ENCODE results near the gene PZP.
"Not testable (repeated sequence)": the region's sequence is repeated elsewhere in the genome, so short reads cannot be mapped to it uniquely, and the experiment has no call there.

PZP gene

GRCh38 chr12:9208229-9208628, at the start of gene PZP:
PZP (minus strand) TSS chr12:9208395; CDS start chr12:9208341, 54 bp downstream.
- in situ Hi-C loops (cut with MboI; ENCODE audit: low pct_unique_long_range_greater_than_20kb, low sequenced_read_pairs) = no loop called here
- DNase-seq = no peak

- in situ Hi-C loops (cut with MboI; ENCODE audit: low pct_unique_long_range_greater_than_20kb, low sequenced_read_pairs) = no loop called here
- no peak for DNase-seq
These were observed 48.7 kb upstream of the PZP start for GRCh38 chr12:9256758-9257405.

- in situ Hi-C loops (cut with MboI; ENCODE audit: low pct_unique_long_range_greater_than_20kb, low sequenced_read_pairs) = no loop called here
- DNase-seq = no peak
These were observed 48.1 kb upstream of the PZP start for GRCh38 chr12:9256341-9256740.

GRCh38 chr12:9255837-9256236, 47.6 kb upstream of the PZP start:
- in situ Hi-C loops (cut with MboI; ENCODE audit: low pct_unique_long_range_greater_than_20kb, low sequenced_read_pairs) = no loop called here
- no peak for DNase-seq

GRCh38 chr12:9253464-9253863, 45.3 kb upstream of the PZP start:
- in situ Hi-C loops (cut with MboI; ENCODE audit: low pct_unique_long_range_greater_than_20kb, low sequenced_read_pairs) = no loop called here
- DNase-seq = no peak

GRCh38 chr12:9252791-9253190, 44.6 kb upstream of the PZP start:
- DNase-seq; in situ Hi-C loops (cut with MboI; ENCODE audit: low pct_unique_long_range_greater_than_20kb, low sequenced_read_pairs): not testable (repeated sequence)

- in situ Hi-C loops (cut with MboI; ENCODE audit: low pct_unique_long_range_greater_than_20kb, low sequenced_read_pairs) = no loop called here
- no peak for DNase-seq
These were observed 44.1 kb upstream of the PZP start for GRCh38 chr12:9252256-9252655.

GRCh38 chr12:9248435-9248834, 40.2 kb upstream of the PZP start:
- DNase-seq = no peak
- in situ Hi-C loops (cut with MboI; ENCODE audit: low pct_unique_long_range_greater_than_20kb, low sequenced_read_pairs) = no loop called here

- in situ Hi-C loops (cut with MboI; ENCODE audit: low pct_unique_long_range_greater_than_20kb, low sequenced_read_pairs) = no loop called here
- DNase-seq = no peak
These were observed 36.7 kb upstream of the PZP start for GRCh38 chr12:9244894-9245293.

- in situ Hi-C loops (cut with MboI; ENCODE audit: low pct_unique_long_range_greater_than_20kb, low sequenced_read_pairs) = no loop called here
- no peak for DNase-seq
These were observed 35.9 kb upstream of the PZP start for GRCh38 chr12:9243999-9244649.

- DNase-seq = no peak
- in situ Hi-C loops (cut with MboI; ENCODE audit: low pct_unique_long_range_greater_than_20kb, low sequenced_read_pairs) = no loop called here
These were observed 33.1 kb upstream of the PZP start for GRCh38 chr12:9241301-9241700.

- DNase-seq = no peak
- in situ Hi-C loops (cut with MboI; ENCODE audit: low pct_unique_long_range_greater_than_20kb, low sequenced_read_pairs) = no loop called here
These were observed 32.6 kb upstream of the PZP start for GRCh38 chr12:9240776-9241175.

GRCh38 chr12:9240004-9240635, 31.9 kb upstream of the PZP start:
- in situ Hi-C loops (cut with MboI; ENCODE audit: low pct_unique_long_range_greater_than_20kb, low sequenced_read_pairs); DNase-seq: not testable (repeated sequence)

GRCh38 chr12:9237286-9237685, 29.1 kb upstream of the PZP start:
- no peak for DNase-seq
- in situ Hi-C loops (cut with MboI; ENCODE audit: low pct_unique_long_range_greater_than_20kb, low sequenced_read_pairs) = no loop called here

GRCh38 chr12:9235519-9235918, 27.3 kb upstream of the PZP start:
- in situ Hi-C loops (cut with MboI; ENCODE audit: low pct_unique_long_range_greater_than_20kb, low sequenced_read_pairs) = no loop called here
- DNase-seq = no peak

GRCh38 chr12:9227950-9228349, 19.8 kb upstream of the PZP start:
- DNase-seq = no peak
- in situ Hi-C loops (cut with MboI; ENCODE audit: low pct_unique_long_range_greater_than_20kb, low sequenced_read_pairs) = no loop called here

- no peak for DNase-seq
- in situ Hi-C loops (cut with MboI; ENCODE audit: low pct_unique_long_range_greater_than_20kb, low sequenced_read_pairs) = no loop called here
These were observed 15.6 kb upstream of the PZP start for GRCh38 chr12:9223830-9224229.

- in situ Hi-C loops (cut with MboI; ENCODE audit: low pct_unique_long_range_greater_than_20kb, low sequenced_read_pairs) = no loop called here
- DNase-seq = no peak
These were observed 13.3 kb upstream of the PZP start for GRCh38 chr12:9221483-9221882.

- DNase-seq; in situ Hi-C loops (cut with MboI; ENCODE audit: low pct_unique_long_range_greater_than_20kb, low sequenced_read_pairs): not testable (repeated sequence)
These were observed 12.8 kb upstream of the PZP start for GRCh38 chr12:9221011-9221410.

- in situ Hi-C loops (cut with MboI; ENCODE audit: low pct_unique_long_range_greater_than_20kb, low sequenced_read_pairs) = no loop called here
- no peak for DNase-seq
These were observed 6.3 kb upstream of the PZP start for GRCh38 chr12:9214534-9214933.

- no peak for DNase-seq
- in situ Hi-C loops (cut with MboI; ENCODE audit: low pct_unique_long_range_greater_than_20kb, low sequenced_read_pairs) = no loop called here
These were observed 3.5 kb upstream of the PZP start for GRCh38 chr12:9211687-9212086.
